ENCODE measurements around the gene WFS1.

- TF ChIP-seq CTCF (IDR thresholded peaks at IDR 0.05) = no peak
- TF ChIP-seq POLR2A (IDR thresholded peaks at IDR 0.05) = no peak
Measured at GRCh38 chr4:6339818-6340445, 70.3 kb downstream of the WFS1 start.

Data from right lobe of liver (tissue), 4 donors.